ENCODE results near the gene ETV1. TPM values are rescaled to one million over a fixed set of nuclear protein-coding genes. Genes with fewer than 3 reads are reported as not detected.

ETV1 gene
- total and polyA plus RNA-seq, 4 donors = 1.2 to 4.3 (median 3.6) TPM

DNA sequence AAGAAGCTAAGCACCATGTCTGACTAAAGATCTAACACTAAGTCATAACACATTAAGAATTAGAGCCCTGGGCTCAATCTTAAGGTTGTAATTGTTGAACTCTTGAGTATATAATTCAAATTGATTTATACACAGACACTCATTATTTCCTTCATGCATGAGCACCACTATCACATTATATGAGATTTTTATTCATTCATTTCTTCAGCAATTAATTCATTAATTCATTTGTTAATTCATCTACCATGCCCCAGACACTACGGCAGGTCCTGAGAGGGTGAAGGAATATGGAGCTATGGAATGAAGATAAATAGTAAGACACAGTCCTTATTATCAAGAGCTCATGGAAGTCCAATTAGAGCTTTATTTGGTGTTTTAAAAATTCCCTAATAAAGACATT, 41.9 kb downstream of the ETV1 start:
- DNase-seq (ENCODE audit: low spot score) = no peak
- TF ChIP-seq FOXA1 (IDR thresholded peaks at IDR 0.05) (no peak), TAF1 (conservative IDR thresholded peaks at IDR 0.05) (no peak), GABPA (IDR thresholded peaks at IDR 0.05 in 1 of 2, conservative IDR thresholded peaks at IDR 0.05 in 1 of 2) (no peak), RAD21 (IDR thresholded peaks at IDR 0.05) (no peak), JUND (IDR thresholded peaks at IDR 0.05) (no peak), YY1 (IDR thresholded peaks at IDR 0.05) (no peak), RXRA (IDR thresholded peaks at IDR 0.05) (no peak), CTCF (IDR thresholded peaks at IDR 0.05; ENCODE audit: low read depth, low read length, missing input control) (no peak)
- TF ChIP-seq, protein P1, sequence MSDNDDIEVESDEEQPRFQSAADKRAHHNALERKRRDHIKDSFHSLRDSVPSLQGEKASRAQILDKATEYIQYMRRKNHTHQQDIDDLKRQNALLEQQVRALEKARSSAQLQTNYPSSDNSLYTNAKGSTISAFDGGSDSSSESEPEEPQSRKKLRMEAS (IDR thresholded peaks at IDR 0.05) = no peak
- Histone ChIP-seq H3K27ac (ENCODE audit: low read depth in 1 of 2, low read length in 2 of 2) (no peak overlapping the region), H3K9me3 (ENCODE audit: control insufficient read depth in 4 of 4, low read length in 3 of 4) (no peaks in the 10 kb centered on the region), H3K27me3 (ENCODE audit: control insufficient read depth in 4 of 4, insufficient read depth in 4 of 4, low read length in 3 of 4) (no peaks in the 10 kb centered on the region), H3K36me3 (ENCODE audit: control insufficient read depth in 4 of 4, insufficient read depth in 3 of 4, low read depth in 1 of 4, low read length in 3 of 4) (no peaks in the 10 kb centered on the region), H3K4me1 (ENCODE audit: control insufficient read depth in 4 of 4, insufficient read depth in 4 of 4, low read length in 3 of 4) (peaks cover 0 to 4% (median 0%) of the 10 kb centered on the region in 4 donors), H3K4me3 (ENCODE audit: low read depth in 1 of 3, low read length in 3 of 3) (no peak overlapping the region), H3K9ac (ENCODE audit: low read depth in 1 of 2, low read length in 2 of 2) (no peak overlapping the region)
- 99% methylated on average over 1 of the region's 1 CpG for WGBS

DNA sequence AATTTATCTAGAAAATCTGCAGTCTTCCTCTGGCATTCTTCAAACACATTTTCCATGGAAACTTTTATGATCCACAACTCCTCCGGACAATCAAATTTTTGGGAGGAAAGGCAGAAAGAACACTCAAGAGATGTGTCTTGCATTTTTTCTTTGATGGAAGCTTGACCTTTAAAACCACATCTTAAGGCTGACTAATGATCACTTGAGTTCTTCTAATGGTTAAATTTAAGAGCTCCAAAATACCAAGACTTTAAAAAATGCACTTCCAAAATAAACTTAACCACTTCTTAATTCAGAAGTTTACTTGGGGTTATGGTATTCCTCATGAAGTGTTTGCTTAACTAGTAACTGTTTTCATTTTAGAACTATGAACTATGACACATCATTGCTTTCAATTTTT, 43.3 kb downstream of the ETV1 start:
- TF ChIP-seq FOXA1 (IDR thresholded peaks at IDR 0.05) (no peak), HNF4A (conservative IDR thresholded peaks at IDR 0.05) (no peak), TAF1 (conservative IDR thresholded peaks at IDR 0.05) (no peak), FOXA2 (IDR thresholded peaks at IDR 0.05) (no peak), RAD21 (IDR thresholded peaks at IDR 0.05) (no peak), SP1 (IDR thresholded peaks at IDR 0.05) (no peak), RXRA (IDR thresholded peaks at IDR 0.05) (no peak), CTCF (IDR thresholded peaks at IDR 0.05; ENCODE audit: low read depth, low read length, missing input control) (no peak), EGR1 (IDR thresholded peaks at IDR 0.05; ENCODE audit: low read depth in 2 of 2) (no peak), NR2F2 (IDR thresholded peaks at IDR 0.05) (no peak), JUND (IDR thresholded peaks at IDR 0.05) (no peak)
- TF ChIP-seq, protein P2, sequence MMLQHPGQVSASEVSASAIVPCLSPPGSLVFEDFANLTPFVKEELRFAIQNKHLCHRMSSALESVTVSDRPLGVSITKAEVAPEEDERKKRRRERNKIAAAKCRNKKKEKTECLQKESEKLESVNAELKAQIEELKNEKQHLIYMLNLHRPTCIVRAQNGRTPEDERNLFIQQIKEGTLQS (IDR thresholded peaks at IDR 0.05) = no peak
- TF ChIP-seq, protein P3, sequence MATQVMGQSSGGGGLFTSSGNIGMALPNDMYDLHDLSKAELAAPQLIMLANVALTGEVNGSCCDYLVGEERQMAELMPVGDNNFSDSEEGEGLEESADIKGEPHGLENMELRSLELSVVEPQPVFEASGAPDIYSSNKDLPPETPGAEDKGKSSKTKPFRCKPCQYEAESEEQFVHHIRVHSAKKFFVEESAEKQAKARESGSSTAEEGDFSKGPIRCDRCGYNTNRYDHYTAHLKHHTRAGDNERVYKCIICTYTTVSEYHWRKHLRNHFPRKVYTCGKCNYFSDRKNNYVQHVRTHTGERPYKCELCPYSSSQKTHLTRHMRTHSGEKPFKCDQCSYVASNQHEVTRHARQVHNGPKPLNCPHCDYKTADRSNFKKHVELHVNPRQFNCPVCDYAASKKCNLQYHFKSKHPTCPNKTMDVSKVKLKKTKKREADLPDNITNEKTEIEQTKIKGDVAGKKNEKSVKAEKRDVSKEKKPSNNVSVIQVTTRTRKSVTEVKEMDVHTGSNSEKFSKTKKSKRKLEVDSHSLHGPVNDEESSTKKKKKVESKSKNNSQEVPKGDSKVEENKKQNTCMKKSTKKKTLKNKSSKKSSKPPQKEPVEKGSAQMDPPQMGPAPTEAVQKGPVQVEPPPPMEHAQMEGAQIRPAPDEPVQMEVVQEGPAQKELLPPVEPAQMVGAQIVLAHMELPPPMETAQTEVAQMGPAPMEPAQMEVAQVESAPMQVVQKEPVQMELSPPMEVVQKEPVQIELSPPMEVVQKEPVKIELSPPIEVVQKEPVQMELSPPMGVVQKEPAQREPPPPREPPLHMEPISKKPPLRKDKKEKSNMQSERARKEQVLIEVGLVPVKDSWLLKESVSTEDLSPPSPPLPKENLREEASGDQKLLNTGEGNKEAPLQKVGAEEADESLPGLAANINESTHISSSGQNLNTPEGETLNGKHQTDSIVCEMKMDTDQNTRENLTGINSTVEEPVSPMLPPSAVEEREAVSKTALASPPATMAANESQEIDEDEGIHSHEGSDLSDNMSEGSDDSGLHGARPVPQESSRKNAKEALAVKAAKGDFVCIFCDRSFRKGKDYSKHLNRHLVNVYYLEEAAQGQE (IDR thresholded peaks at IDR 0.05) = no peak
- TF ChIP-seq, protein P4, sequence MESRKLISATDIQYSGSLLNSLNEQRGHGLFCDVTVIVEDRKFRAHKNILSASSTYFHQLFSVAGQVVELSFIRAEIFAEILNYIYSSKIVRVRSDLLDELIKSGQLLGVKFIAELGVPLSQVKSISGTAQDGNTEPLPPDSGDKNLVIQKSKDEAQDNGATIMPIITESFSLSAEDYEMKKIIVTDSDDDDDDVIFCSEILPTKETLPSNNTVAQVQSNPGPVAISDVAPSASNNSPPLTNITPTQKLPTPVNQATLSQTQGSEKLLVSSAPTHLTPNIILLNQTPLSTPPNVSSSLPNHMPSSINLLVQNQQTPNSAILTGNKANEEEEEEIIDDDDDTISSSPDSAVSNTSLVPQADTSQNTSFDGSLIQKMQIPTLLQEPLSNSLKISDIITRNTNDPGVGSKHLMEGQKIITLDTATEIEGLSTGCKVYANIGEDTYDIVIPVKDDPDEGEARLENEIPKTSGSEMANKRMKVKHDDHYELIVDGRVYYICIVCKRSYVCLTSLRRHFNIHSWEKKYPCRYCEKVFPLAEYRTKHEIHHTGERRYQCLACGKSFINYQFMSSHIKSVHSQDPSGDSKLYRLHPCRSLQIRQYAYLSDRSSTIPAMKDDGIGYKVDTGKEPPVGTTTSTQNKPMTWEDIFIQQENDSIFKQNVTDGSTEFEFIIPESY (IDR thresholded peaks at IDR 0.05) = no peak
- no peak overlapping the region for H3K4me3 ChIP-seq (ENCODE audit: low read depth in 1 of 3, low read length in 3 of 3)
- H3K9ac ChIP-seq (ENCODE audit: low read depth in 1 of 2, low read length in 2 of 2) = no peak overlapping the region
- no peaks in the 10 kb centered on the region for H3K9me3 ChIP-seq (ENCODE audit: control insufficient read depth in 4 of 4, low read length in 3 of 4)
- no peaks in the 10 kb centered on the region for H3K27me3 ChIP-seq (ENCODE audit: control insufficient read depth in 4 of 4, insufficient read depth in 4 of 4, low read length in 3 of 4)
- DNase-seq (ENCODE audit: low spot score) = no peak
- no peak overlapping the region for H3K27ac ChIP-seq (ENCODE audit: low read depth in 1 of 2, low read length in 2 of 2)
- WGBS = 97% methylated on average over 1 of the region's 1 CpG
- H3K36me3 ChIP-seq (ENCODE audit: control insufficient read depth in 4 of 4, insufficient read depth in 3 of 4, low read depth in 1 of 4, low read length in 3 of 4) = no peaks in the 10 kb centered on the region
- H3K4me1 ChIP-seq (ENCODE audit: control insufficient read depth in 4 of 4, insufficient read depth in 4 of 4, low read length in 3 of 4) = peaks cover 0 to 4% (median 0%) of the 10 kb centered on the region in 4 donors

All from liver (tissue), 9 donors.